WTC11 (cell line): ENCODE data around the gene ARL10. TPM values are rescaled to one million over a fixed set of nuclear protein-coding genes. Genes with fewer than 3 reads are reported as not detected.

Source experiments
- ATAC-seq: fragments of 200-7000 bp; cut with Tn5 transposase; 2 replicates; pipeline ENCODE4 v1.10.0; 2021; ENCODE audit warnings: mild to moderate bottlenecking, moderate library complexity
- CTCF ChIA-PET: fragments of 300-600 bp; sonication (Branson Sonifier 250); formaldehyde crosslinking; loops from one replicate; lab custom pipeline; 2021; ENCODE audit warnings: antibody characterized with exemption; lab: Charles Lee
- POLR2A ChIA-PET: fragments of 350-600 bp; sonication (Branson Sonifier 250); formaldehyde crosslinking; loops from one replicate; lab custom pipeline; 2021; ENCODE audit warnings: antibody characterized with exemption; lab: Charles Lee
- DNase-seq: peaks from one replicate; pipeline ENCODE4 v3.0.0; 2021; ENCODE audit warnings: low spot score
- H3K27ac Mint-ChIP-seq: 2 replicates; pipeline ENCODE4 v1.8.0; 2021; ENCODE audit warnings: mixed read lengths
- H3K27me3 Mint-ChIP-seq: 2 replicates; pipeline ENCODE4 v1.8.0; 2021; ENCODE audit warnings: low read depth, mild to moderate bottlenecking, moderate library complexity, mixed read lengths
- H3K36me3 Mint-ChIP-seq: 2 replicates; pipeline ENCODE4 v1.8.0; 2021; ENCODE audit warnings: mixed read lengths
- H3K4me1 Mint-ChIP-seq: 2 replicates; pipeline ENCODE4 v1.8.0; 2022; ENCODE audit warnings: mixed read lengths
- H3K4me3 Mint-ChIP-seq: 2 replicates; pipeline ENCODE4 v1.8.0; 2021; ENCODE audit warnings: mild to moderate bottlenecking, moderate library complexity, mixed read lengths
- H3K9me3 Mint-ChIP-seq: 2 replicates; pipeline ENCODE4 v1.8.0; 2021; ENCODE audit warnings: mixed read lengths
- ATF2 ChIP-seq: sonication (generic); formaldehyde crosslinking; IDR thresholded peaks from 2 replicates; pipeline ENCODE4 v1.8.1; 2022; ENCODE audit warnings: low read depth, missing genetic modification reagents, borderline replicate concordance
- CTCF ChIP-seq: fragments of 200-600 bp; IDR thresholded peaks from 2 replicates; pipeline ENCODE4 v1.8.0; 2022; ENCODE audit warnings: antibody characterized with exemption
- E2F1 ChIP-seq: sonication (generic); formaldehyde crosslinking; IDR thresholded peaks from 2 replicates; pipeline ENCODE4 v1.8.0; 2022; ENCODE audit warnings: mild to moderate bottlenecking, missing genetic modification reagents
- FOXP1 ChIP-seq: sonication (generic); formaldehyde crosslinking; IDR thresholded peaks from 2 replicates; pipeline ENCODE4 v1.8.0; 2022; ENCODE audit warnings: missing genetic modification reagents, mild to moderate bottlenecking, moderate library complexity, borderline replicate concordance
- MLX ChIP-seq: sonication (generic); formaldehyde crosslinking; IDR thresholded peaks from 2 replicates; pipeline ENCODE4 v1.8.1; 2023; ENCODE audit warnings: mild to moderate bottlenecking, missing genetic modification reagents, moderate library complexity
- MXD4 ChIP-seq: fragments of 250-450 bp; sonication (Bioruptor Pico); IDR thresholded peaks from 2 replicates; pipeline ENCODE4 v1.8.0; 2021; ENCODE audit warnings: mild to moderate bottlenecking, moderate library complexity, borderline replicate concordance
- PRDM15 ChIP-seq: sonication (generic); formaldehyde crosslinking; IDR thresholded peaks from 2 replicates; pipeline ENCODE4 v1.8.0; 2022; ENCODE audit warnings: missing genetic modification reagents
- RELA ChIP-seq: sonication (generic); formaldehyde crosslinking; IDR thresholded peaks from 2 replicates; pipeline ENCODE4 v1.8.1; 2022; ENCODE audit warnings: missing genetic modification reagents, mild to moderate bottlenecking, borderline replicate concordance
- SOX15 ChIP-seq: fragments of 250-450 bp; sonication (Bioruptor Pico); IDR thresholded peaks from 2 replicates; pipeline ENCODE4 v1.9.0; 2021; ENCODE audit warnings: mild to moderate bottlenecking
- TEAD4 ChIP-seq: sonication (generic); formaldehyde crosslinking; IDR thresholded peaks from 2 replicates; pipeline ENCODE4 v1.8.0; 2022; ENCODE audit warnings: mild to moderate bottlenecking, missing genetic modification reagents
- ZNF219 ChIP-seq: sonication (generic); formaldehyde crosslinking; IDR thresholded peaks from 2 replicates; pipeline ENCODE4 v1.8.0; 2023; ENCODE audit warnings: missing genetic modification reagents, mild to moderate bottlenecking, borderline replicate concordance
- total RNA-seq: library from RNA; stranded (reverse); gene quantifications from 3 replicates; pipeline ENCODE4 v1.2.3, GENCODE V29; 2021
- TF ChIP-seq, protein P1 (sequence below): fragments of 250-450 bp; sonication (Bioruptor Pico); IDR thresholded peaks from 2 replicates; pipeline ENCODE4 v1.8.0; 2021; ENCODE audit warnings: mild to moderate bottlenecking
- TF ChIP-seq, protein P2 (sequence below): sonication (generic); formaldehyde crosslinking; conservative IDR thresholded peaks from 2 replicates; pipeline ENCODE4 v1.8.1; 2023; ENCODE audit warnings: mild to moderate bottlenecking, low read depth, missing genetic modification reagents, moderate library complexity
- TF ChIP-seq, protein P3 (sequence below): sonication (generic); formaldehyde crosslinking; IDR thresholded peaks from 2 replicates; pipeline ENCODE4 v1.8.1; 2023; ENCODE audit warnings: mild to moderate bottlenecking, moderate library complexity, missing genetic modification reagents
- TF ChIP-seq, protein P4 (sequence below): sonication (generic); formaldehyde crosslinking; IDR thresholded peaks from 2 replicates; pipeline ENCODE4 v1.8.0; 2023; ENCODE audit warnings: missing genetic modification reagents

ARL10 gene
- total RNA-seq, 1 experiment from 2014 or later = 6.8 TPM

GRCh38 chr5:176317534-176318374 is 47.5 kb upstream of the ARL10 start (continued):
- TF ChIP-seq, protein P1, sequence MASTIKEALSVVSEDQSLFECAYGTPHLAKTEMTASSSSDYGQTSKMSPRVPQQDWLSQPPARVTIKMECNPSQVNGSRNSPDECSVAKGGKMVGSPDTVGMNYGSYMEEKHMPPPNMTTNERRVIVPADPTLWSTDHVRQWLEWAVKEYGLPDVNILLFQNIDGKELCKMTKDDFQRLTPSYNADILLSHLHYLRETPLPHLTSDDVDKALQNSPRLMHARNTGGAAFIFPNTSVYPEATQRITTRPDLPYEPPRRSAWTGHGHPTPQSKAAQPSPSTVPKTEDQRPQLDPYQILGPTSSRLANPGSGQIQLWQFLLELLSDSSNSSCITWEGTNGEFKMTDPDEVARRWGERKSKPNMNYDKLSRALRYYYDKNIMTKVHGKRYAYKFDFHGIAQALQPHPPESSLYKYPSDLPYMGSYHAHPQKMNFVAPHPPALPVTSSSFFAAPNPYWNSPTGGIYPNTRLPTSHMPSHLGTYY = no peak
- TF ChIP-seq ZNF219 = no peak
- no peak for TF ChIP-seq RELA
- TF ChIP-seq, protein P2, sequence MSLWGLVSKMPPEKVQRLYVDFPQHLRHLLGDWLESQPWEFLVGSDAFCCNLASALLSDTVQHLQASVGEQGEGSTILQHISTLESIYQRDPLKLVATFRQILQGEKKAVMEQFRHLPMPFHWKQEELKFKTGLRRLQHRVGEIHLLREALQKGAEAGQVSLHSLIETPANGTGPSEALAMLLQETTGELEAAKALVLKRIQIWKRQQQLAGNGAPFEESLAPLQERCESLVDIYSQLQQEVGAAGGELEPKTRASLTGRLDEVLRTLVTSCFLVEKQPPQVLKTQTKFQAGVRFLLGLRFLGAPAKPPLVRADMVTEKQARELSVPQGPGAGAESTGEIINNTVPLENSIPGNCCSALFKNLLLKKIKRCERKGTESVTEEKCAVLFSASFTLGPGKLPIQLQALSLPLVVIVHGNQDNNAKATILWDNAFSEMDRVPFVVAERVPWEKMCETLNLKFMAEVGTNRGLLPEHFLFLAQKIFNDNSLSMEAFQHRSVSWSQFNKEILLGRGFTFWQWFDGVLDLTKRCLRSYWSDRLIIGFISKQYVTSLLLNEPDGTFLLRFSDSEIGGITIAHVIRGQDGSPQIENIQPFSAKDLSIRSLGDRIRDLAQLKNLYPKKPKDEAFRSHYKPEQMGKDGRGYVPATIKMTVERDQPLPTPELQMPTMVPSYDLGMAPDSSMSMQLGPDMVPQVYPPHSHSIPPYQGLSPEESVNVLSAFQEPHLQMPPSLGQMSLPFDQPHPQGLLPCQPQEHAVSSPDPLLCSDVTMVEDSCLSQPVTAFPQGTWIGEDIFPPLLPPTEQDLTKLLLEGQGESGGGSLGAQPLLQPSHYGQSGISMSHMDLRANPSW (CRISPR knock-in tag) = no peak
- TF ChIP-seq MLX (CRISPR knock-in tag) = no peak

DNA sequence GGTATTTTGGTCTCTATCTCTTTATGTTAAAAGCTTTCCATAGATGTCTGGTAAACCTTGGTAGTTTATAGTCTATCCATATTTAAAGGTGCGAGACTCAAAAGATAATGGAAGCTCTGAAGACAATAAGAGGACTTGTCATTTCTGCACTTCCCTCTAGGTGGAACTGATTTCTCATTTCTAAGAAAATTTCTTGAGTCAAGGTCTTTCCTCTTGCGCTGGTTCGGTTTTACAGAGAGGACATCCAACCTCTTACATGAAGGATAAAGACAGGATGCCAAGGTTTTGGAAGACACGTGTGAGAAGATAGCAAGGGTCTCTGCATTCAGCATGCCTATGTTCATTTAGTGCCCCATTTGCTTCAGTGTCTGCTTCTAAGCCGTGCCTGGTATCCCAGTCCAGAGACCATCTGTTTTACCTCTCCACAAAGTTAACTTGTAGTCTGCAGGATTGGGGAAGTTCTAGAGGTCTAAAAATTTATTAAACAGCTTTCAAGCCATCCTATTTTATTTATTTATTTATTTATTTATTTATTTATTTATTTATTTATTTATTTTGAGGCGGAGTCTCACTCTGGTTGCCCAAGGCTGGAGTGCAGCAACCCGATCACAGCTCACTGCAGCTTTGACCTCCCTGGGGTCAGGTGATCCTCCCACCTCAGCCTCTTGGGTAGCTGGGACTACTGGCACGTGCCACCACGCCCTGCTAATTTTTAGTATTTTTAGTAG is 45.3 kb upstream of the ARL10 start:
- CTCF ChIA-PET = interaction anchor here (1.3 to 1.4 kb wide), 2 partner anchors 591 to 786 kb away, joined by 3 read pairs; no protein-coding TSS in a partner anchor
- ATAC-seq = no peak
- no peak overlapping the region for H3K4me3 Mint-ChIP-seq
- no peaks in the 10 kb centered on the region for H3K27me3 Mint-ChIP-seq
- H3K9me3 Mint-ChIP-seq = no peaks in the 10 kb centered on the region
- POLR2A ChIA-PET = no interaction called here
- no peak for DNase-seq
- TF ChIP-seq ATF2 = no peak
- TF ChIP-seq PRDM15 (CRISPR knock-in tag) = no peak
- no peak for TF ChIP-seq FOXP1 (CRISPR knock-in tag)
- TF ChIP-seq SOX15 (CRISPR knock-in tag) = no peak
- TF ChIP-seq, protein P3, sequence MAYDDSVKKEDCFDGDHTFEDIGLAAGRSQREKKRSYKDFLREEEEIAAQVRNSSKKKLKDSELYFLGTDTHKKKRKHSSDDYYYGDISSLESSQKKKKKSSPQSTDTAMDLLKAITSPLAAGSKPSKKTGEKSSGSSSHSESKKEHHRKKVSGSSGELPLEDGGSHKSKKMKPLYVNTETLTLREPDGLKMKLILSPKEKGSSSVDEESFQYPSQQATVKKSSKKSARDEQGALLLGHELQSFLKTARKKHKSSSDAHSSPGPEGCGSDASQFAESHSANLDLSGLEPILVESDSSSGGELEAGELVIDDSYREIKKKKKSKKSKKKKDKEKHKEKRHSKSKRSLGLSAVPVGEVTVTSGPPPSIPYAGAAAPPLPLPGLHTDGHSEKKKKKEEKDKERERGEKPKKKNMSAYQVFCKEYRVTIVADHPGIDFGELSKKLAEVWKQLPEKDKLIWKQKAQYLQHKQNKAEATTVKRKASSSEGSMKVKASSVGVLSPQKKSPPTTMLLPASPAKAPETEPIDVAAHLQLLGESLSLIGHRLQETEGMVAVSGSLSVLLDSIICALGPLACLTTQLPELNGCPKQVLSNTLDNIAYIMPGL (CRISPR knock-in tag) = no peak
- TF ChIP-seq CTCF = no peak
- no peak for TF ChIP-seq MXD4
- no peak for TF ChIP-seq ZNF219
- TF ChIP-seq, protein P4, sequence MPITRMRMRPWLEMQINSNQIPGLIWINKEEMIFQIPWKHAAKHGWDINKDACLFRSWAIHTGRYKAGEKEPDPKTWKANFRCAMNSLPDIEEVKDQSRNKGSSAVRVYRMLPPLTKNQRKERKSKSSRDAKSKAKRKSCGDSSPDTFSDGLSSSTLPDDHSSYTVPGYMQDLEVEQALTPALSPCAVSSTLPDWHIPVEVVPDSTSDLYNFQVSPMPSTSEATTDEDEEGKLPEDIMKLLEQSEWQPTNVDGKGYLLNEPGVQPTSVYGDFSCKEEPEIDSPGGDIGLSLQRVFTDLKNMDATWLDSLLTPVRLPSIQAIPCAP (CRISPR knock-in tag) = no peak
- no peak for TF ChIP-seq E2F1
- no peak for TF ChIP-seq TEAD4 (CRISPR knock-in tag)
- peaks cover 18% of the 10 kb centered on the region for H3K36me3 Mint-ChIP-seq
- no peaks in the 10 kb centered on the region for H3K4me1 Mint-ChIP-seq
- no peak overlapping the region for H3K27ac Mint-ChIP-seq
